Measurements from ENCODE around the gene OMG. TPM values are rescaled to one million over a fixed set of nuclear protein-coding genes. Genes with fewer than 3 reads are reported as not detected.
"Not testable (repeated sequence)": the region's sequence is repeated elsewhere in the genome, so short reads cannot be mapped to it uniquely, and the experiment has no call there.

The OMG gene
- total RNA-seq, 1 donor from 2014 or later = not detected

DNA sequence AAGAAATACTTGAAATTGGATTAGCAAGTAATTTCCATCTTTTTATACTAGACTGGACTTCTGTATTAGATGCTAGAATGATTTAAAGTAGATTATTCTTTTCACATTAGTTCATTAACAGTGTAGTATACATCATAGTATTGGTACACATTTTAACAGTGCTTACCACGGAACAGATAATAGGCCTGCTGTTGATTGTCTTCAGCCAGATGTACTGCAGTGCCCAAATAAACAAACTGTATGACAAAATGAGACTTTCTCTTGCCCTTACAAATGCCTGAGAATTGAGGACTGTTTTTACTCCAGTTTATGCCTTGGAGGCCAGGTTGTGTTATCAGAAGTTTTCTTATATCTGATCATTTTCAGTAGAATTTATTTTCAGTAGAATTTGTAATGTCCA, 23.8 kb upstream of the OMG start:
- Histone ChIP-seq H3K27me3 (ENCODE audit: control insufficient read depth in 3 of 3, insufficient read depth in 3 of 3, low read length in 3 of 3) (no peaks in the 10 kb centered on the region), H3K36me3 (ENCODE audit: control insufficient read depth in 3 of 3, insufficient read depth in 3 of 3, low read length in 3 of 3) (peaks cover 0 to 1% (median under 1%) of the 10 kb centered on the region in 3 donors), H3K27ac (ENCODE audit: low read depth, low read length) (no peak overlapping the region), H3K9ac (ENCODE audit: low read depth in 1 of 3, low read length in 3 of 3) (no peak overlapping the region), H3K4me1 (ENCODE audit: control insufficient read depth in 3 of 3, insufficient read depth in 3 of 3, low read length in 3 of 3) (no peaks in the 10 kb centered on the region), H3K4me3 (ENCODE audit: low read length in 3 of 3) (no peak overlapping the region), H3K9me3 (ENCODE audit: control insufficient read depth in 3 of 3, low read length in 3 of 3) (no peaks in the 10 kb centered on the region)

DNA sequence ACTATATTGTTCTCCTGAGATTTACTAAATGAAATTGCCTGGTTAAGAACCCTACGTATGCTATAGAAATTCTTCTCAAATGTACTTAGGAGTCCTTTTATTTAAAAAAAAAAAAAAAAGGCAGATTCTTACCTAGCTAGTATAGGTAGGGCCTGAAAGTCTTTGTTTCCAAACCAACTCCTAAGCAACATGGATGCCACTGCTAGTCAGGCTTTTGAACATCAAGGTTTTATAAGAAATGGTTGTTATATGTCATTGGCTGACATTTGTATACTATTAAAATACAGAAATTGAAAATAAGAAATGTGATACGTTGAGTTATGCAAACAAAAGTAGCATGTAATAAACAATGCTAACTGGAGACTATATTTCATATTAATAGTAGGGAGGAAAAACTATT, 23.2 kb upstream of the OMG start:
- H3K9me3 ChIP-seq (ENCODE audit: control insufficient read depth in 3 of 3, low read length in 3 of 3) = no peaks in the 10 kb centered on the region
- no peaks in the 10 kb centered on the region for H3K36me3 ChIP-seq (ENCODE audit: control insufficient read depth in 3 of 3, insufficient read depth in 3 of 3, low read length in 3 of 3)
- no peak overlapping the region for H3K27ac ChIP-seq (ENCODE audit: low read depth, low read length)
- no peak overlapping the region for H3K9ac ChIP-seq (ENCODE audit: low read depth in 1 of 3, low read length in 3 of 3)
- H3K4me3 ChIP-seq (ENCODE audit: low read length in 3 of 3) = no peak overlapping the region
- H3K4me1 ChIP-seq (ENCODE audit: control insufficient read depth in 3 of 3, insufficient read depth in 3 of 3, low read length in 3 of 3) = no peaks in the 10 kb centered on the region
- H3K27me3 ChIP-seq (ENCODE audit: control insufficient read depth in 3 of 3, insufficient read depth in 3 of 3, low read length in 3 of 3) = no peaks in the 10 kb centered on the region

DNA sequence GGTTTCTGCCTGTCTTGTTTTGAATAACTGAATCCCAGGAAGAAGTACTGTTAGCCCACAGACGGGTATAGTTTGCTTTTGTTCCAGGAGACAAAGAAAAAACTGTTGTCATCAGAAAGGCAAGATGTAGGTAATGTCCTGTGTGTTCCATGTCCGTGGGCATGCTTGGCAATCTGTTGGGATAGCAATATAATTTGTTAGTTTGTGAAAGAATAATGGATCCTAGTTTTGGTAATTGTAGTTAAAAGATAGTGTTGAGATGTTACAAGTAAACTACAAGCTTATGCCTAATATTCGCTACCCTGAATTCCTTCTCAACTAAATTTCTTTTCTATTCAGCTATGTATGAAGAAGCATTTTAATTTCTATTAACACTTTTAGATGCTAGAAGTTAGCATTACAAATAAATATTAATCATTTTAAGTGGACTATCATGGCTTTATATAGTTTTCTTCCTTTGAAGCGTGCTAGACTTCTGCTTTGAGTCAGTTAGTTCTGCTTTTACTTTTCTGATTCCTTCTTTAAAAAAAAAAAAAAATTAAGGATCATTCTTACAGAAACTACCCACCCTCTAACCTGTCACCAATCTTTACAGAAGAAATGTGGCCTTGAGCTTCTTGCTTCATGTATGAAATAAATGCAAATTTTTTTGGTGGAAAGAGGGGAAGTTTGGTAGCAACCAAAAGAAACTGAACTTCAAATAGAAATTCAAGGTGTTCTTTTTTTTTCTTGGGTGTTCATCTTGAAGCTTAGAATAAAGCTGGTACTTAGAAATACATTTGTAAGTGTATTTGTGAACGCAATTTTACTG, 22.0 kb upstream of the OMG start:
- Histone ChIP-seq H3K4me3 (ENCODE audit: low read length in 3 of 3) (peak overlapping the region in 1 of 3 donors; percentile 17), H3K9me3 (ENCODE audit: control insufficient read depth in 3 of 3, low read length in 3 of 3) (no peaks in the 10 kb centered on the region), H3K9ac (ENCODE audit: low read depth in 1 of 3, low read length in 3 of 3) (no peak overlapping the region), H3K27ac (ENCODE audit: low read depth, low read length) (peak overlapping the region; percentile 53), H3K27me3 (ENCODE audit: control insufficient read depth in 3 of 3, insufficient read depth in 3 of 3, low read length in 3 of 3) (no peaks in the 10 kb centered on the region), H3K36me3 (ENCODE audit: control insufficient read depth in 3 of 3, insufficient read depth in 3 of 3, low read length in 3 of 3) (no peaks in the 10 kb centered on the region), H3K4me1 (ENCODE audit: control insufficient read depth in 3 of 3, insufficient read depth in 3 of 3, low read length in 3 of 3) (no peaks in the 10 kb centered on the region)

DNA sequence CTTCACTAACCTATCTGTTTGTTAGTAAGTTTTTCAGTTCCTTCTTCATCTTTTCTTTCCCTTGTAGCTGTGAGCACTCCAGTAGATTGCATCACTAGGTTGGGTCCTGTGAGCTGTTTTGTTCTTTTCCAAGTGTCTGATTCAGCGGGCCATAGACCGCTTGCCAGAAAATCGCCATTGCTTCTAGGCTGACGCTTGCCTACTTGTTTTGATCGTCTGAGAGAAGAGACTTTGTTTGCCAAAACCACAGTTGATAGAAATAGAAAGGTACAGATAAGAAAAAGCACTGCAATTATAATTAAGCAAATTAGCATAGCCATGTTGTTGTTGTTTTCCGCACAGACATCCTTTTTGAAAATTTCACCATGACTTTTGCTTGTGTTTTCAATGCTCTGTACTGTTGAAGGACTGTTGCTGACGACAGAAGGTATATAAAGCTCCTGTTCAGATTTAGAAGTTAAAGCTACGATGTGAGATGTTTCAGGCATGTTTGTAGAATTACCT, 21.3 kb upstream of the OMG start:
- no peaks in the 10 kb centered on the region for H3K9me3 ChIP-seq (ENCODE audit: control insufficient read depth in 3 of 3, low read length in 3 of 3)
- no peak overlapping the region for H3K9ac ChIP-seq (ENCODE audit: low read depth in 1 of 3, low read length in 3 of 3)
- no peaks in the 10 kb centered on the region for H3K4me1 ChIP-seq (ENCODE audit: control insufficient read depth in 3 of 3, insufficient read depth in 3 of 3, low read length in 3 of 3)
- H3K27ac ChIP-seq (ENCODE audit: low read depth, low read length) = peak overlapping the region; percentile 53
- peak overlapping the region in 1 of 3 donors; percentile 17 for H3K4me3 ChIP-seq (ENCODE audit: low read length in 3 of 3)
- no peaks in the 10 kb centered on the region for H3K36me3 ChIP-seq (ENCODE audit: control insufficient read depth in 3 of 3, insufficient read depth in 3 of 3, low read length in 3 of 3)
- no peaks in the 10 kb centered on the region for H3K27me3 ChIP-seq (ENCODE audit: control insufficient read depth in 3 of 3, insufficient read depth in 3 of 3, low read length in 3 of 3)

DNA sequence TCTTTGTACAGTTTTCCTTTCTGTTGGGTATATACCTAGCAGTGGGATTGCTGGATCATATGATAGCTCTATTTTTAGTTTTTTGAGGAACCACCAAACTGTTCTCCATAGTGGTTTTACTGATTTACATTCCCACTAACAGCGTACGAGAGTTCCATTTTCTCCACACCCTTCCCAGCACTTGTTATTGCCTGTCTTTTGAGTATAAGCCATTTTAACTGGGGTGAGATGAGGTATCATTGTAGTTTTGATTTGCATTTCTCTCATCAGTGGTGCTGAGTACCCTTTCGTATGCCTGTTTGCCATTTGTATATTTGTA, 17.7 kb upstream of the OMG start:
- Histone ChIP-seq H3K9me3 (ENCODE audit: control insufficient read depth in 3 of 3, low read length in 3 of 3) (no peaks in the 10 kb centered on the region), H3K9ac (ENCODE audit: low read depth in 1 of 3, low read length in 3 of 3) (no peak overlapping the region), H3K4me1 (ENCODE audit: control insufficient read depth in 3 of 3, insufficient read depth in 3 of 3, low read length in 3 of 3) (no peaks in the 10 kb centered on the region), H3K27ac (ENCODE audit: low read depth, low read length) (no peak overlapping the region), H3K27me3 (ENCODE audit: control insufficient read depth in 3 of 3, insufficient read depth in 3 of 3, low read length in 3 of 3) (no peaks in the 10 kb centered on the region), H3K4me3 (ENCODE audit: low read length in 3 of 3) (no peak overlapping the region), H3K36me3 (ENCODE audit: control insufficient read depth in 3 of 3, insufficient read depth in 3 of 3, low read length in 3 of 3) (no peaks in the 10 kb centered on the region)

DNA sequence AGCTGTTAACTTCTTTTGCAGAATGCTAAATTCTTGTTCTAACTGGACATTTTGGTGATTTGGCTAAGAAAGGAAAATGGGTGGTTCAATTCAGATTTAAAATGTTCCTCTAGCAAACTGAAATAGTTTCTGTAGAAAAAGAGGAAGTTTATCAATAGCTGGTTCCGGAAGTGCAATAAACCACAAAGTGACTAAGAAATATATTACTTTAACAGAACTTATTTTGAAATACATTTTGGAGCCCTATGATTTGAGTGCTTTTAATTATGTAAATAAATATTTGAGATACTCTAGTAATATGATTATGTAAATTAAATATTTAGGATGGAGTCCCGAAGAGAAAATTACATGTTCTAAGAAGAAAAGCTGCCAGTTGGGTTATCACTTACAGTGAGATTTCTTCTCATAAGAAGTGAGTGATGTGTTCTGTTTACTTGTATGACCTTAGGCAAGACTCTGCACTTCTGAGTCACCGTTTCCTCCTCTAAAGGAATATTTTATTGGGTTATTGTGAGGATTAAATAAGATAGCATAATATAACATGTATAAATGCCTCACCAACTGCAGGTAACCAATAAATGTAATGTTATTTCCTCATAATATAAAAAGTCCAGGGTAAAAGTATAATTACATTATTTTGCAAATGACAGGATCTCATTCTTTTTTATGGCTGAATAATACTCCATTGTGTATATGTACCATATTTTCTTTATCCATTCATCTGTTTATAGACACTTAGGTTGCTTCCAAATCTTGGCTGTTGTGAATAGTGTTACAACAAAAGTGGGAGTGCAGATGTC, 17.1 kb upstream of the OMG start, which contains the start of gene EVI2B:
EVI2B (minus strand) TSS at position 73 of the 800 bp plus-strand sequence. CDS start 8,445 bp downstream, outside the sequence.
- H3K4me3 ChIP-seq (ENCODE audit: low read length in 3 of 3) = no peak within 1 kb of the TSS
- no peaks in the 10 kb centered on the region for H3K27me3 ChIP-seq (ENCODE audit: control insufficient read depth in 3 of 3, insufficient read depth in 3 of 3, low read length in 3 of 3)
- H3K36me3 ChIP-seq (ENCODE audit: control insufficient read depth in 3 of 3, insufficient read depth in 3 of 3, low read length in 3 of 3) = no peaks in the 10 kb centered on the region
- H3K9me3 ChIP-seq (ENCODE audit: control insufficient read depth in 3 of 3, low read length in 3 of 3) = no peaks in the 10 kb centered on the region
- no peaks in the 10 kb centered on the region for H3K4me1 ChIP-seq (ENCODE audit: control insufficient read depth in 3 of 3, insufficient read depth in 3 of 3, low read length in 3 of 3)
- H3K27ac ChIP-seq (ENCODE audit: low read depth, low read length) = peak within 1 kb of the TSS; percentile 27
- no peak within 1 kb of the TSS for H3K9ac ChIP-seq (ENCODE audit: low read depth in 1 of 3, low read length in 3 of 3)

DNA sequence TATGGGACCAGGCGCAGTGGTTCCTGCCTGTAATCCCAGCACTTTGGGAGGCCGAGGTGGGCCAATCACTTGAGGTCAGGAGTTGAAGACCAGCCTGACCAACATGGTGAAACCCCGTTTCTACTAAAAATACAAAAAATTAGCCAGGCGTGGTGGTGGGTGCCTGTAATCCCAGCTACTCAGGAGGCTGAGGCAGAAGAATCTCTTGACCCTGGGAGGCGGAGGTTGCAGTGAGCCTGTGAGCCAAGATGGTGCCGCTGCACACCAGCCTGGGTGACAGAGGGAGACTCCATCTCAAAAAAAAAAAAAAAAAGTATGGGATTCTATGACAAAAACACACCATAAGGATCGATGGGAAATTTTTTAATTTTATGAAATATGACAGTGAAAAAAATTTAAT, 15.2 kb upstream of the OMG start:
- not testable (repeated sequence) for H3K9ac ChIP-seq (ENCODE audit: low read depth in 1 of 3, low read length in 3 of 3); H3K27me3 ChIP-seq (ENCODE audit: control insufficient read depth in 3 of 3, insufficient read depth in 3 of 3, low read length in 3 of 3); H3K9me3 ChIP-seq (ENCODE audit: control insufficient read depth in 3 of 3, low read length in 3 of 3); H3K36me3 ChIP-seq (ENCODE audit: control insufficient read depth in 3 of 3, insufficient read depth in 3 of 3, low read length in 3 of 3); H3K27ac ChIP-seq (ENCODE audit: low read depth, low read length); H3K4me3 ChIP-seq (ENCODE audit: low read length in 3 of 3); H3K4me1 ChIP-seq (ENCODE audit: control insufficient read depth in 3 of 3, insufficient read depth in 3 of 3, low read length in 3 of 3)

DNA sequence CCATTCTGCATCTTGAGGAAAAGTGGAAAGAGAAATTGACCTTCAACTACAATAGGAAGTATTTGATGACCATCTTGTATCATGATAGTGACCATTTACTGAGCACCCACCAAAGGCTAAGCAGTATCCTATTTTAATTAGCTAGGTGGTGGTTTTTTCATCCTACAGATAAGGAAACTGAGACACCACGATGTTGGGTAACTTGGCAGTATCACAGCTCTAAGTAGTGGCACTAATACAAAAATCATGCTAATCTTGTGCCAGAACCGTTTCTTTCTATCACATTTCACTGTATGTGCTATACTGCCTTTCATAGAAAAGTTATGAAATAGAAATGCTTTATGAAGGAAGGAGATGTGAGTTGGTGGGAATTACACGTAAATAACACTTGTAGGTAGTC, 14.5 kb upstream of the OMG start:
- Histone ChIP-seq H3K9ac (ENCODE audit: low read depth in 1 of 3, low read length in 3 of 3) (no peak overlapping the region), H3K4me3 (ENCODE audit: low read length in 3 of 3) (no peak overlapping the region), H3K4me1 (ENCODE audit: control insufficient read depth in 3 of 3, insufficient read depth in 3 of 3, low read length in 3 of 3) (no peaks in the 10 kb centered on the region), H3K36me3 (ENCODE audit: control insufficient read depth in 3 of 3, insufficient read depth in 3 of 3, low read length in 3 of 3) (no peaks in the 10 kb centered on the region), H3K9me3 (ENCODE audit: control insufficient read depth in 3 of 3, low read length in 3 of 3) (no peaks in the 10 kb centered on the region), H3K27me3 (ENCODE audit: control insufficient read depth in 3 of 3, insufficient read depth in 3 of 3, low read length in 3 of 3) (no peaks in the 10 kb centered on the region), H3K27ac (ENCODE audit: low read depth, low read length) (no peak overlapping the region)

DNA sequence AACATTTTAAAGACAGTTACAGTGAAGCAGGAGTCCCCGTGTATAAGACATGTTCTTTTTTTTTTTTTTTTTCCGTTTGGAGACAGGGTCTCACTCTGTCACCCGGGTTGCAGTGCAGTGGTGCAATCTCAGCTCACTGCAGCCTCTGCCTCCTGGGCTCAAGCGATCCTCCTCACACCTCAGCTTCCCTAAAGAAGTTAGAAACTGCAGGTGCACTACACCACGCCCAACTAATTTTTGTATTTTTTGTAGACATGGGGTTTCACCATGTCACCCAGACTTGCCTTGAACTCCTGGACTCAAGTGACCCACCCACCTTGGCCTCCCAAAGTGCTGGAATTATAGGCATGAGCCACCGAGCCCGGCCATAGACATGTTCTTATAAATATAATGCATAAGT, 13.8 kb upstream of the OMG start:
- Histone ChIP-seq H3K4me3 (ENCODE audit: low read length in 3 of 3) (no peak overlapping the region), H3K9ac (ENCODE audit: low read depth in 1 of 3, low read length in 3 of 3) (no peak overlapping the region), H3K27me3 (ENCODE audit: control insufficient read depth in 3 of 3, insufficient read depth in 3 of 3, low read length in 3 of 3) (no peaks in the 10 kb centered on the region), H3K27ac (ENCODE audit: low read depth, low read length) (no peak overlapping the region), H3K36me3 (ENCODE audit: control insufficient read depth in 3 of 3, insufficient read depth in 3 of 3, low read length in 3 of 3) (no peaks in the 10 kb centered on the region), H3K4me1 (ENCODE audit: control insufficient read depth in 3 of 3, insufficient read depth in 3 of 3, low read length in 3 of 3) (no peaks in the 10 kb centered on the region), H3K9me3 (ENCODE audit: control insufficient read depth in 3 of 3, low read length in 3 of 3) (no peaks in the 10 kb centered on the region)

DNA sequence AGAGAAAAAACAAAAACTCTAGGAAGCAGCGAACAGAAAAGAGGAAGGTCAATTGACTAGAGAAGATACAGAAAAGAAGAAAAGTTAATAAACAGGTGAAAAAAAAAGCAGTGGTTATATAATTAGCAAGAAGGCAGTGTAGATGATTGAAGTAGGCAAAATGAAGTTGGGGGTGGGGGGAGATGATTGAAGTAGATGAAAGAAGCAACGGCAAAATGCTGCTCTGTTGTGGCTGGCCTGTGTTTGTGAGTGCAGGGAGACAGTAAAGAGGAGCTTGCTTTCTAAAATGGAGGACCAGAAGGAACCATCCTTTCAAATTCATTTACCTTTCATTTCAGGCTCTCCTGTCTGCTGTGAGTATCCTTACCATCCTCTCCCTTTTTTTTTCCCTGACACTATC, 13.2 kb upstream of the OMG start:
- Histone ChIP-seq H3K27ac (ENCODE audit: low read depth, low read length) (peak overlapping the region; percentile 59), H3K4me3 (ENCODE audit: low read length in 3 of 3) (no peak overlapping the region)

More for the DNA sequence above, 13.2 kb upstream of the OMG start:
- H3K4me1 ChIP-seq (ENCODE audit: control insufficient read depth in 3 of 3, insufficient read depth in 3 of 3, low read length in 3 of 3) = no peaks in the 10 kb centered on the region
- no peak overlapping the region for H3K9ac ChIP-seq (ENCODE audit: low read depth in 1 of 3, low read length in 3 of 3)
- no peaks in the 10 kb centered on the region for H3K36me3 ChIP-seq (ENCODE audit: control insufficient read depth in 3 of 3, insufficient read depth in 3 of 3, low read length in 3 of 3)
- H3K9me3 ChIP-seq (ENCODE audit: control insufficient read depth in 3 of 3, low read length in 3 of 3) = no peaks in the 10 kb centered on the region
- no peaks in the 10 kb centered on the region for H3K27me3 ChIP-seq (ENCODE audit: control insufficient read depth in 3 of 3, insufficient read depth in 3 of 3, low read length in 3 of 3)

Measured in skeletal muscle tissue (tissue), 4 donors.